Neural cell (in vitro differentiated cells): ENCODE measurements around the gene NPAS3. TPM values are rescaled to one million over a fixed set of nuclear protein-coding genes. Genes with fewer than 3 reads are reported as not detected.

Experiments used
- H2AFZ ChIP-seq: fragments of 200-600, 300-800 bp; sonication (generic), shearing (Covaris generic); 2 replicates; pipeline ENCODE4 v1.6.0; 2014; ENCODE audit warnings: low read depth, mild to moderate bottlenecking, antibody characterized with exemption, low read length, moderate library complexity
- H3F3A ChIP-seq: fragments of 200-600 bp; shearing (Covaris generic); 2 replicates; pipeline ENCODE4 v1.6.1; 2016; ENCODE audit warnings: mild to moderate bottlenecking, moderate library complexity, mixed read lengths, antibody characterized with exemption, low read length; ENCODE audit not compliant: insufficient read depth, poor library complexity, severe bottlenecking
- H3K27ac ChIP-seq: fragments of 200-600, 300-800 bp; sonication (generic), shearing (Covaris generic); 2 replicates; pipeline ENCODE4 v1.5.1; 2014; ENCODE audit warnings: mild to moderate bottlenecking, low read length, moderate library complexity
- H3K27me3 ChIP-seq: fragments of 300-800, 200-600 bp; sonication (generic), shearing (Covaris generic); 2 replicates; pipeline ENCODE4 v1.6.0; 2014; ENCODE audit warnings: mild to moderate bottlenecking, low read depth, low read length, moderate library complexity; ENCODE audit not compliant: insufficient read depth
- H3K36me3 ChIP-seq: fragments of 300-800, 200-600 bp; sonication (generic), shearing (Covaris generic); 2 replicates; pipeline ENCODE4 v1.5.1; 2014; ENCODE audit warnings: mild to moderate bottlenecking, antibody characterized with exemption, low read length, moderate library complexity; ENCODE audit not compliant: insufficient read depth
- H3K4me2 ChIP-seq: fragments of 300-800, 200-600 bp; sonication (generic), shearing (Covaris generic); 2 replicates; pipeline ENCODE4 v1.6.0; 2014; ENCODE audit warnings: mild to moderate bottlenecking, low read length
- H3K4me3 ChIP-seq: fragments of 300-800, 200-600 bp; sonication (generic), shearing (Covaris generic); 2 replicates; pipeline ENCODE4 v1.5.1; 2014; ENCODE audit warnings: mild to moderate bottlenecking, low read length, moderate library complexity
- H3K79me2 ChIP-seq: fragments of 200-600 bp; shearing (Covaris generic); replicated peaks from 2 replicates; pipeline ENCODE4 v1.6.0; 2014; ENCODE audit warnings: mild to moderate bottlenecking, low read length, moderate library complexity; ENCODE audit not compliant: insufficient read depth
- H3K9ac ChIP-seq: fragments of 300-800, 200-600 bp; sonication (generic), shearing (Covaris generic); 2 replicates; pipeline ENCODE4 v1.6.1; 2016; ENCODE audit warnings: mild to moderate bottlenecking, low read length, mixed read lengths
- H3K9me2 ChIP-seq: fragments of 200-600 bp; shearing (Covaris generic); 2 replicates; pipeline ENCODE4 v1.6.1; 2016; ENCODE audit warnings: mild to moderate bottlenecking, low read length, mixed read lengths; ENCODE audit not compliant: insufficient read depth
- H3K9me3 ChIP-seq: fragments of 200-600, 300-800 bp; sonication (generic), shearing (Covaris generic); 2 replicates; pipeline ENCODE4 v1.6.1; 2016; ENCODE audit warnings: mild to moderate bottlenecking, mixed run types, low read length, moderate library complexity, mixed read lengths
- H4K20me1 ChIP-seq: fragments of 200-600 bp; shearing (Covaris generic); 2 replicates; pipeline ENCODE4 v1.6.1; 2016; ENCODE audit warnings: mild to moderate bottlenecking, mixed run types; ENCODE audit not compliant: insufficient read depth
- CTCF ChIP-seq: fragments of 450-650 bp; IDR thresholded peaks from 2 replicates; pipeline ENCODE4 v1.5.1; 2014; ENCODE audit warnings: antibody characterized with exemption, mild to moderate bottlenecking, moderate library complexity; ENCODE audit not compliant: poor library complexity, severe bottlenecking
- EP300 ChIP-seq: fragments of 450-650 bp; conservative IDR thresholded peaks from 2 replicates; pipeline ENCODE4 v1.6.1; 2014; ENCODE audit warnings: antibody characterized with exemption, mild to moderate bottlenecking, moderate library complexity; ENCODE audit not compliant: poor library complexity, severe bottlenecking
- EZH2 ChIP-seq: fragments of 200-600, 300-800 bp; shearing (Covaris generic), sonication (generic); IDR thresholded peaks from 2 replicates; pipeline ENCODE4 v1.6.1; 2014; ENCODE audit warnings: antibody characterized with exemption, low read length, borderline replicate concordance, mild to moderate bottlenecking; ENCODE audit not compliant: insufficient read depth, poor library complexity, severe bottlenecking
- MXI1 ChIP-seq: fragments of 450-650 bp; conservative IDR thresholded peaks from 2 replicates; pipeline ENCODE4 v1.6.1; 2014; ENCODE audit warnings: antibody characterized with exemption, mild to moderate bottlenecking; ENCODE audit not compliant: poor library complexity, severe bottlenecking
- POLR2AphosphoS5 ChIP-seq: IDR thresholded peaks from 2 replicates; pipeline ENCODE4 v1.6.1; 2012
- RAD21 ChIP-seq: fragments of 450-650 bp; conservative IDR thresholded peaks from 2 replicates; pipeline ENCODE4 v1.6.1; 2014; ENCODE audit warnings: antibody characterized with exemption, mild to moderate bottlenecking, moderate library complexity
- REST ChIP-seq: IDR thresholded peaks from 2 replicates; pipeline ENCODE4 v1.6.1; 2012; ENCODE audit warnings: borderline replicate concordance
- SMC3 ChIP-seq: fragments of 450-650 bp; conservative IDR thresholded peaks from 2 replicates; pipeline ENCODE4 v1.6.1; 2014; ENCODE audit warnings: antibody characterized with exemption, mild to moderate bottlenecking, moderate library complexity; ENCODE audit not compliant: poor library complexity
- TAF1 ChIP-seq: IDR thresholded peaks from 2 replicates; pipeline ENCODE4 v1.6.1; 2012; ENCODE audit warnings: low read depth
- polyA plus RNA-seq: library from polyadenylated mRNA; depleted of rRNA; stranded (reverse); fragments of >200 nt; gene quantifications from 2 replicates; pipeline ENCODE4 v1.2.3, GENCODE V29; 2014

NPAS3 gene
- polyA plus RNA-seq, 1 donor from 2014 or later = 1.3 TPM

- TF ChIP-seq RAD21 (no peak), EZH2 (no peak), EP300 (no peak), SMC3 (no peak), REST (no peak), MXI1 (no peak), POLR2AphosphoS5 (no peak), TAF1 (no peak), CTCF (no peak)
- H3K4me2 ChIP-seq = no peak overlapping the region
- H3K27ac ChIP-seq = no peak overlapping the region
- H3K4me3 ChIP-seq = no peak overlapping the region
- H3F3A ChIP-seq = no peaks in the 10 kb centered on the region
- no peaks in the 10 kb centered on the region for H3K79me2 ChIP-seq
- no peaks in the 10 kb centered on the region for H3K9me3 ChIP-seq
- H3K36me3 ChIP-seq = no peaks in the 10 kb centered on the region
- H3K9ac ChIP-seq = no peak overlapping the region
- no peak overlapping the region for H2AFZ ChIP-seq
- no peaks in the 10 kb centered on the region for H3K27me3 ChIP-seq
- H3K9me2 ChIP-seq = no peaks in the 10 kb centered on the region
- no peaks in the 10 kb centered on the region for H4K20me1 ChIP-seq
Observed at GRCh38 chr14:33548606-33549005, 609.9 kb downstream of the NPAS3 start.

- Histone ChIP-seq H3F3A (no peaks in the 10 kb centered on the region), H3K9me2 (no peaks in the 10 kb centered on the region), H3K4me2 (no peak overlapping the region), H3K4me3 (no peak overlapping the region), H4K20me1 (no peaks in the 10 kb centered on the region), H3K27me3 (no peaks in the 10 kb centered on the region), H3K9me3 (no peaks in the 10 kb centered on the region), H3K9ac (no peak overlapping the region), H3K36me3 (no peaks in the 10 kb centered on the region), H3K27ac (no peak overlapping the region), H3K79me2 (no peaks in the 10 kb centered on the region), H2AFZ (no peak overlapping the region)
- TF ChIP-seq REST (no peak), CTCF (no peak), SMC3 (no peak), MXI1 (no peak), EP300 (no peak)
Observed at GRCh38 chr14:33551963-33552362, 613.3 kb downstream of the NPAS3 start.
